ENCODE measurements around the gene LYSMD4.

Gene LYSMD4

DNA sequence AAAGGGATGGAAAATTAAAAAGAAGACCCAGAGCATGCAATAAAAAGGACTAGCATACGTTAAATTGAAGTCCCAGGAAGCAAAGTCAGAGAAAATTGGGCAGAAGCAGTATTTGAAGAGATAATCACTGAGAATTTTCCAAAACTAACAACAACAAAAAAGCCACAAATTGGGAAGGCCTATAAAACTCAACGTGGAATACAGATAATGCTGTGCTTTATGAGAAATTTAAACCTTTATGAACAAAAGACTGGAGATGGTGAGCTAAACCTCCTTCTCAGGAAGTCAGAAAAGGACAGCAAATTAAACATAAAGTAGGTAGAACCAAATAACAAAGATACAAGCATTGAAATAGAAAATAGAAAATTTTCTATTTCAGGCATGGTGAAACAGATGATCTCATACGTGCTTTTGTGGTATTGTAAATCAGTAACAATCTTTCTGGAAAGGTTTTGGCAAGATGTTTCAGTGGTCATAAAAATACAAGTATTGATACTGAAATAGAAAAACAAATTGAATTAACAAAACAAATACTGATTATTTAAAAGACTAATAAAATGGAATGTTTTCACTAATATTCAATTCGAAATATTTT lies 55.6 kb downstream of the LYSMD4 start:
- CTCF ChIA-PET = interaction anchor here (1.1 kb wide), 1 partner anchor 10 kb away, joined by 3 read pairs; no protein-coding TSS in a partner anchor
- no peak overlapping the region for H3K27ac ChIP-seq (ENCODE audit: insufficient read depth in 1 of 2, low read depth in 1 of 2, low read length in 2 of 2, poor library complexity in 1 of 2, severe bottlenecking in 2 of 2)
- H3K4me1 ChIP-seq (ENCODE audit: control extremely low read depth in 1 of 4, control insufficient read depth in 4 of 4, insufficient read depth in 4 of 4, low read length in 3 of 4) = no peaks in the 10 kb centered on the region
- no peak overlapping the region for H3K4me3 ChIP-seq (ENCODE audit: control insufficient read depth in 1 of 7, extremely low read depth in 1 of 7, insufficient read depth in 4 of 7, low read depth in 2 of 7, low read length in 6 of 7)
- no peaks in the 10 kb centered on the region for H3K27me3 ChIP-seq (replicated peaks in 2 of 5; ENCODE audit: control insufficient read depth in 4 of 5, insufficient read depth in 5 of 5, low read length in 4 of 5)
- POLR2A ChIA-PET = no interaction called here
- peaks cover 0 to 1% (median 0%) of the 10 kb centered on the region in 5 experiments for H3K9me3 ChIP-seq (ENCODE audit: control extremely low read depth in 1 of 5, control insufficient read depth in 4 of 5, insufficient read depth in 2 of 5, low read depth in 1 of 5, low read length in 4 of 5)
- DNase-seq = no peak
- WGBS (ENCODE audit: insufficient coverage) = 100% methylated on average over 1 of the region's 4 CpGs
- H3K36me3 ChIP-seq (ENCODE audit: control insufficient read depth in 4 of 4, insufficient read depth in 4 of 4, low read length in 3 of 4) = peaks cover 8 to 48% (median 29%) of the 10 kb centered on the region in 4 experiments
